ENCODE data around the gene TMF1. TPM values are rescaled to one million over a fixed set of nuclear protein-coding genes. Genes with fewer than 3 reads are reported as not detected.

TMF1 gene
- total RNA-seq, 2 experiments from 2014 or later, result 47.5 to 49.3 TPM

DNA sequence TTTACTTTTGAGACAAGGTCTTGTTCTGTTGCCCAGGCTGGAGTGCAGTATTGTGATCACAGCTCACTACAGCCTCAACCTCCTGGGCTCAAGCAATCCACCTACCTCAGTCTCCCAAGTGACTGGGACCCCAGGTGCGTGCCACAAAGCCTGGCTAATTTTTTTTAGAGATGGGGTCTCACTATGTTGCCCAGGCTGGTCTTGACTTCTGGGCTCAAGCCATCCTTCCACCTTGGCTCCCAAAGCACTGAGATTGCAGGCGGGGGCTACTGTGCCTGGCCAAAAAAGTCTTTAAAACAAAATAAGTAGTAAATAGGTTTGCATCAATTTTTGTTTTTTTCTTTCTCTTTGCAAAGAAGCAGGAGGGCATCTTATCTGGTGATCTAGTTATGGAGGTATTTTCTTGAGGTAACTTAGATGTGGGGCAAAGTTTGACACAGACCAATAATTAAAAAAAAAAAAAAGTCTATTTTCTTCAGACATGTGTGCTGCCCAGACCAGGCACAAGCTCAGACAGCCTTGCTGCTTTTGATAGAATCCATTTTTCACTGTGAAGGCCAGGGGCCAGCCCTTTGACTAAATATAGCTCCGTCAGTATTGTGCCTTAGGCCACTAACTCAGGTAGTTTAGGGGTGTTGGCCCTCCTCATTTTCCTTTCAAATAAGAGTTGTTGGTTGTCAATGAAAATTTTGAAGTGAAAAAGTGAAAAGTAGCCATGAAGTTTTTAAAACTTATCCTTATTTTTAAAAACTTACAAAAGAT lies 35.1 kb upstream of the TMF1 start:
- Mint-ChIP-seq H3K4me1 (ENCODE audit: low read depth) (peaks cover 65% of the 10 kb centered on the region), H3K27ac (peak overlapping the region; percentile 77), H3K27me3 (ENCODE audit: low read depth) (no peaks in the 10 kb centered on the region), H3K9me3 (ENCODE audit: insufficient read depth) (no peaks in the 10 kb centered on the region), H3K4me3 (peak overlapping the region; percentile 95), H3K36me3 (ENCODE audit: low read depth) (peaks cover 57% of the 10 kb centered on the region)
- ATAC-seq (no peak), DNase-seq (no peak)
- CTCF ChIA-PET, result interaction anchor here (0.6 to 1.6 kb wide), 4 partner anchors 23 to 33 kb away, joined by 3 to 7 read pairs (median 4); no protein-coding TSS in a partner anchor
- POLR2A ChIA-PET, result interaction anchor here (1.0 to 8.7 kb wide), 7 partner anchors 9 to 49 kb away, joined by 3 to 83 read pairs (median 9); partner anchors contain the start of gene TMF1

DNA sequence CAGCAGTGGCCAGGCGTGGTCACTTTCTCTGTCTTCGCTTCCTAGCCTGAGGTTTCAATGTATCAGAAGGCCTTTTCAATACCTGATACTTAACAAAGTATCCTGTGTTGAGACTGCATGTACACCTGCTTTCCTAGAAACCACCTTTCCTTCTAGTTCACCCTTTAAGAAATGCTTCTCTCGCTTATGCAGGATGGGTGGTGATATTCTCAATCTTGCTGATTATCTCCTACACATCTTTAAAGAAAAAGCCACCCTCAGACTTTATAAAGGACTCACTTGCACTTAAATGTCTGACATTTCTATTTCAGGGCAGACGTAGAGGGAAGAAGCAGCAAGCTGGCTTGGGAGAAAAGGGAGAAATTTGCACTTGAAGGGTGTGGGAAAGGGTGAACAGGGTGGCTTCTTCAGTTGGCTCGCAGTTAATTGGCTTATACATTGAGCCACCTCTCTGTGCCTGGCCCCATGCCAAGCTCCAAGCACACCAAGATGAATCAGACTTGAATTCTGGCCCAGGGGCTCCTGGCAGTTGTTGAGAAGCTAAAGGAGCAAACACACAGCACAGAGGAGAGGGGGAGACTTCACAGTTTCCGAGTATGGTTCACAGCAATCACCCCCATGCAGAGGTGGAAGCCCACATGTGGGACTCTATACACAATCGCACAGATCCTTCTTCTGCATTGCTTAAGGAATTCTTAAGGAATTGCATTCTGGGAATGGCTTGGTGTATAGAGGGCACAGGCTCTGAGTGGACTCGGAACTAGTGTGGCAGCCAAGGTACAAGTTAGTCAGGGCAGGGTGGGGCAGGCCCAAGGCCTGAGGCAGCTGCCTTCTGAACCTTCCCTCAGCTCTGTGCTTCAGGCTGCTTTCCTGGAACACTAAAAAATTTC lies 33.9 kb upstream of the TMF1 start:
- peak; percentile 32 for ATAC-seq
- no peaks in the 10 kb centered on the region for H3K27me3 Mint-ChIP-seq (ENCODE audit: low read depth)

DNA sequence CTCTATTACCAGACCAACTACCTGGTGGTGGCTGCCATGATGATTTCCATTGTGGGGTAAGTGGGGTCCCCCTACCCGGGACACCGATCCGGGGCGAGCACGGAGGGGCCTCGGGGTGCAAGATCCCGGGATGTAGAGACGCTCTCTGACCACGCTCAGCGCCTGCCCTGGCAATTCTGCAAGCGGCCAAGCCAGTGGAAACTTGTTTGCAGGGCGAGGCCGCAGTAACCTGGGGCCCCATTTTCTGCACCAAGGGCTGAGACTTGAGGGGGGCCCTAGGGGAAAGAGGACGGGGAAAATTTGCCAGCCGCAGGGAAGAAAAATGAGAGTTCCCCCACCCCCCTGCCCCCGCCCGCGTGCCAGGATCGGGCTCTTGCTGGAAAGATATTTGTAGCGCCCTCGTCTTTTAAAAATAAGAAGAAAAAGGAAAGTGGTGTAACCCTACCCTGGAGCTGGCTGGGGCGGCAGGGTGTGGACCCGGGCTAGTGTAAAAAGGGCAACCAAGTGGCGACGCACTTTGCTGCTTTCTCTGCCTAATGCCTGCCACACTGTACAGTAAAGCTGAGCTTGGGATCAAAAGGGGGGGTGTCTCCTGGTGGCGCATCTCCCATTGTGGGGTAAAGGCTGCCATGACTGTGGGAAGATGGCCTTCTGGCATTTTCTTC lies 33.2 kb upstream of the TMF1 start:
- H3K4me3 Mint-ChIP-seq, result peak overlapping the region; percentile 95
- DNase-seq (no peak), ATAC-seq (peak; percentile 11)
- peak overlapping the region; percentile 89 for H3K27ac Mint-ChIP-seq
- H3K4me1 Mint-ChIP-seq (ENCODE audit: low read depth), result peaks cover 65% of the 10 kb centered on the region
- POLR2A ChIA-PET, result interaction anchor here (0.8 to 8.7 kb wide), 8 partner anchors 8 to 37 kb away, joined by 3 to 83 read pairs (median 8); partner anchors contain the start of gene TMF1
- peaks cover 43% of the 10 kb centered on the region for H3K36me3 Mint-ChIP-seq (ENCODE audit: low read depth)
- H3K27me3 Mint-ChIP-seq (ENCODE audit: low read depth), result no peaks in the 10 kb centered on the region
- CTCF ChIA-PET, result interaction anchor here (0.9 to 1.7 kb wide), 6 partner anchors 9 to 72 kb away, joined by 3 to 9 read pairs (median 4); partner anchors contain the start of genes EOGT and TMF1
- no peaks in the 10 kb centered on the region for H3K9me3 Mint-ChIP-seq (ENCODE audit: insufficient read depth)

More for the DNA sequence above, 33.9 kb upstream of the TMF1 start:
- peaks cover 49% of the 10 kb centered on the region for H3K36me3 Mint-ChIP-seq (ENCODE audit: low read depth)
- peak overlapping the region; percentile 95 for H3K4me3 Mint-ChIP-seq
- H3K9me3 Mint-ChIP-seq (ENCODE audit: insufficient read depth), result no peaks in the 10 kb centered on the region
- peak overlapping the region; percentile 89 for H3K27ac Mint-ChIP-seq
- ChIA-PET POLR2A (interaction anchor here (0.8 to 8.7 kb wide), 7 partner anchors 7 to 34 kb away, joined by 3 to 83 read pairs (median 9); partner anchors contain the start of gene TMF1), CTCF (interaction anchor here (0.6 to 1.6 kb wide), 4 partner anchors 9 to 34 kb away, joined by 3 to 6 read pairs (median 4); partner anchors contain the start of gene TMF1)
- H3K4me1 Mint-ChIP-seq (ENCODE audit: low read depth), result peaks cover 66% of the 10 kb centered on the region
- DNase-seq, result peak; percentile 69

DNA sequence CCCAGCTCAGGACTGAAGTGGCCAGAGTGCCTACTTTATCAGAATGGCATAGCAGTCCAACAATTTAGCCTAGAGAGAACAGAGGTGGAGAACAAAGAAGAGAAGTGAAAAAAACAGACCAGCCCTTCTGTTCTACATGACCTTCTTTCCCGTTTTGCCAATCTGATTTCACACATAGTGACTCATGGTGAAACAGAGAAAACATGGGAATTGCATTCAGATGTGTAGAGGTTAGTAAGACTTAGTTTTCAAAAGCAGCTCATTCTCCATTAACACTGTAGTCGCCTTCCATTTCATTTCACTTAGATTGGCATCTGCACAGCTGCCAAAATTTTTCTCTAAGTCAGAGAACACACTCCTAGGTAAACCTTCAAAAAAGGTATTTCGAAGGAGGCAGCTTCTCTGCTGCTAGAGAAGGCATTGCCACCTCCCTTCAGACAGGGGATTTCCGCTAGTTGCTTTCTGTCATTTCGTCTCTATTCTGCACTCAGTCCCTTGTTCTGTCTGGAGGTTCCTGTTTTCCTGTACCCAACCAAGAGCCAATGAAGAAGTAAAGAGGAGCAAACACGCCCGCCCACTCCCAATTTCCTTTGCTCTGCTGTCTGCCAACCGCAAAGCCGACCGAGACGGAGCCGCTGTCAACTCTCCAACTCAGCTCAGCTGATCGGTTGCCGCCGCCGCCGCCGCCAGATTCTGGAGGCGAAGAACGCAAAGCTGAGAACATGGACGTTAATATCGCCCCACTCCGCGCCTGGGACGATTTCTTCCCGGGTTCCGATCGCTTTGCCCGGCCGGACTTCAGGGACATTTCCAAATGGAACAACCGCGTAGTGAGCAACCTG lies 32.4 kb upstream of the TMF1 start, which contains the start of gene ARL6IP5:
TSS of gene ARL6IP5 (plus strand) at position 612 of the 842 bp plus-strand sequence. CDS start at position 723, 111 bp downstream.
- no peaks in the 10 kb centered on the region for H3K9me3 Mint-ChIP-seq (ENCODE audit: insufficient read depth)
- ChIA-PET POLR2A (interaction anchor here (1.1 to 8.7 kb wide), 6 partner anchors 9 to 36 kb away, joined by 3 to 83 read pairs (median 30); partner anchors contain the start of gene TMF1), CTCF (interaction anchor here (0.9 to 1.7 kb wide), 9 partner anchors 10 to 71 kb away, joined by 3 to 9 read pairs (median 3); partner anchors contain the start of gene EOGT)
- peak; percentile 96 for DNase-seq
- peak; percentile 65 for ATAC-seq
- H3K36me3 Mint-ChIP-seq (ENCODE audit: low read depth), result peaks cover 35% of the 10 kb centered on the region
- no peaks in the 10 kb centered on the region for H3K27me3 Mint-ChIP-seq (ENCODE audit: low read depth)
- H3K27ac Mint-ChIP-seq, result peak within 1 kb of the TSS; percentile 89
- H3K4me3 Mint-ChIP-seq, result peak within 1 kb of the TSS; percentile 95
- peaks cover 57% of the 10 kb centered on the region for H3K4me1 Mint-ChIP-seq (ENCODE audit: low read depth)

DNA sequence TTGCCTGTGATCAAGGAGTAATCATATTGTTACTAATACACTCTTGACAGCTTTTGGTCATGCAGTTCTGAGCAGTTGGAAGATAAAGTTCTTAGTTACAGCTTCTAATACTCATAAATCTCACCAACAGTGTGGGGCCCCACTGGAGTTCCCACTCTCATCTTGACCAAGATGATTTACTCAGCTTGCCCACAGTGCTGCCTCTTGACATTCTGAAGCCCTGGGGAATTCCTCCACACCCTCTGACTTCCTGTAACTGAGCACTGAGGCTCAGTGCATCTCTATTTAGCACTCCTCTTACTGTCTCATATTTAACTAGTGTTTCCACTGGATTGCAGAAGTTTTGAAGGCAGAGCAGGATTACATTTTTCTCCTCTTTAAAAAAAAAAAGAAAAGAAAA lies 30.7 kb upstream of the TMF1 start:
- Mint-ChIP-seq H3K4me1 (ENCODE audit: low read depth) (peaks cover 57% of the 10 kb centered on the region), H3K4me3 (peak overlapping the region; percentile 65), H3K27ac (peak overlapping the region; percentile 89), H3K36me3 (ENCODE audit: low read depth) (peaks cover 38% of the 10 kb centered on the region), H3K27me3 (ENCODE audit: low read depth) (no peaks in the 10 kb centered on the region), H3K9me3 (ENCODE audit: insufficient read depth) (no peaks in the 10 kb centered on the region)
- CTCF ChIA-PET, result interaction anchor here (0.7 to 1.1 kb wide), 2 partner anchors 13 to 38 kb away, joined by 3 to 4 read pairs; no protein-coding TSS in a partner anchor
- ATAC-seq (peak; percentile 38), DNase-seq (peak; percentile 62)
- POLR2A ChIA-PET, result interaction anchor here (0.6 to 8.7 kb wide), 6 partner anchors 8 to 1057 kb away, joined by 3 to 83 read pairs (median 45); partner anchors contain the start of gene TMF1

DNA sequence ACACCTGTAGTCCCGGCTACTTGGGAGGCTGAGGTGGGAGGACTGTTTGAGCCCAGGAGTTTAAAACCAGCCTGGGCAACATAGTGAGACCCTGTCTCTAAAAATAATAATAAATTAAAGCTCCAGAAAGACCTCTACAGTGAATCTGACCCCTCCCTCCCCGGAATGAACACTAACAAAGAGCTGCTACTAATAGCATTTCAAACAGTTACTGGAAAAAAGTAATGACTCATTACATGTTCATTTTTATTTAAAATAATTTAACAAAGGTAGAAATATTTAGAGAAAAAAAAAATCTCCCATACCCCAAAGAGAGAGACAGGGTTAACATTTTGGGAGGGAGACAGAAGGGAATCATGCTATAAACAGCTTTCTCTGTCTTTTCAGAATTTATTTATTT lies 30.2 kb upstream of the TMF1 start:
- CTCF ChIA-PET, result interaction anchor here (0.7 to 1.4 kb wide), 3 partner anchors 12 to 39 kb away, joined by 3 to 4 read pairs (median 3); no protein-coding TSS in a partner anchor
- no peaks in the 10 kb centered on the region for H3K9me3 Mint-ChIP-seq (ENCODE audit: insufficient read depth)
- POLR2A ChIA-PET, result interaction anchor here (0.5 to 8.7 kb wide), 7 partner anchors 8 to 1056 kb away, joined by 3 to 83 read pairs (median 40); partner anchors contain the start of gene TMF1
- peaks cover 60% of the 10 kb centered on the region for H3K4me1 Mint-ChIP-seq (ENCODE audit: low read depth)
- no peaks in the 10 kb centered on the region for H3K27me3 Mint-ChIP-seq (ENCODE audit: low read depth)
- peaks cover 38% of the 10 kb centered on the region for H3K36me3 Mint-ChIP-seq (ENCODE audit: low read depth)
- DNase-seq, result no peak
- no peak for ATAC-seq
- peak overlapping the region; percentile 65 for H3K4me3 Mint-ChIP-seq
- peak overlapping the region; percentile 89 for H3K27ac Mint-ChIP-seq

DNA sequence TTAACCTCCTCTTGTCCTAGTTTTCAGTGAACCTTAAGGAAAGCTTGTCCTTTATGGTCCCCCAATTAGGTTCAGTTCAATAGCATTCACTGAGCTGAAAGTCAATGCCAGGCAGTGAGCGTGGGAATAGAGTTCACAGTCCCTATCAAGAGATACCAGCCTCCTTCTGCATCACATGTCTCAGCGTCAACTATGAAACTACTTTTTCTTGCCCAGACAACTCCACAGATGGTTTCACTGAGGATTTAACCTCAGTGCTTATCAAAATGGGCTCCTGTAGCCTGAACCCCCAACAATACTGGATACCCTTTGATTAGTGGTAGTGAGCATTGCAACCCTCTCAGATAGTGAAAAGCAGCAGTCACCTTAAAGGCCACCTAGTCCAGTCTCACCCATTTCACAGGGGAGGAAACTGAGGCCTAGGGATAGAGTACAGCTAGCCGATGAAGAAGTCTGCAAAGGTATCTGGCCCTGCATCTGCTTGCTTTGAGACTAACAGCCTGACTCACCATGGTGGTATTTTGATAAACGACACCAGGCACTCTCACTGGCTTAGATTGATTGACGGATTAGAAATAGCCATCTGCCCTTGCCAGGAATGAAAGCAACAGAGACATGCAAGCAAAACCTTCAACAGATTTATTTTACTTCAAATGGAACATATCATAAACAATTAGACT lies 29.6 kb upstream of the TMF1 start:
- peaks cover 38% of the 10 kb centered on the region for H3K36me3 Mint-ChIP-seq (ENCODE audit: low read depth)
- CTCF ChIA-PET, result interaction anchor here (0.9 to 1.4 kb wide), 3 partner anchors 11 to 117 kb away, joined by 3 to 4 read pairs (median 3); no protein-coding TSS in a partner anchor
- no peak for DNase-seq

DNA sequence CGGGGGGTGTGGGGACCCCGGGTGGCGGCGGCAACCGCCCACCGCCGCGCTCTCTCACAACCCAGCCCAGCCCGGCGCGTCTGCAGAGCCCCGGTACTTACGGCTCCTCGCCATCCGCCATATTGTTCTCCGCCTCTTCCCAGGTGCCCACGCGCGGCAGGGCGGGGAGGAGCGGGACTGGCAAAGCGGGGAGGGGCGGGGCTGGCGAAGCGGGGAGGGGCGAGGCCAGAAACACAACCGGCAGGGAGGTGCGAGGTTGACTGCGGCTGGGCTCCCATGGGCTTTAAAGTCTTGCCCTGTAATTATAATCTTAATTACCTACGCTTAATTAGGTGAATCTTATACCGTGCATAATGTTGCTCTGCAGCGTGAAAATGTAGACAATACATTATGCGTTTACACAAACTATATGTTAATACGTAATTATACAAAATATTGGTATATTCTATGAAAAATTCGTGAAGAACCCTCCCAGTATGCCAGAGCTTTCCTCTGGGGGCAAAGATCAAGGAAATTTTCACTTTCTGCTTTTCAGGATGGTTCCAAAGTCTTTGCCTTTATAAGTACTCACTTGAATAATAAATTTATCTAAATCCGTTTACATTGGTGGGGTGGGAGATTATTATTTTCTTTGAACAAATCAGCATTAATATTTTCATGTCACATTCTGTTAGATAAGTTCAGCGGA lies 28.2 kb upstream of the TMF1 start, which contains the start of gene UBA3:
TSS of gene UBA3 (minus strand) at position 133 of the 688 bp plus-strand sequence. CDS start at position 121, 12 bp downstream.
- ATAC-seq (peak; percentile 77), DNase-seq (peak; percentile 94)
- ChIA-PET POLR2A (interaction anchor here (1.0 to 8.7 kb wide), 9 partner anchors 9 to 119 kb away, joined by 3 to 50 read pairs (median 9); partner anchors contain the start of gene TMF1), CTCF (no interaction called here)
- Mint-ChIP-seq H3K36me3 (ENCODE audit: low read depth) (peaks cover 33% of the 10 kb centered on the region), H3K27me3 (ENCODE audit: low read depth) (no peaks in the 10 kb centered on the region), H3K4me3 (peak within 1 kb of the TSS; percentile 81), H3K9me3 (ENCODE audit: insufficient read depth) (no peaks in the 10 kb centered on the region), H3K27ac (peak within 1 kb of the TSS; percentile 88), H3K4me1 (ENCODE audit: low read depth) (peaks cover 71% of the 10 kb centered on the region)

More for the DNA sequence above, 29.6 kb upstream of the TMF1 start:
- peak overlapping the region; percentile 88 for H3K27ac Mint-ChIP-seq
- H3K4me1 Mint-ChIP-seq (ENCODE audit: low read depth), result peaks cover 64% of the 10 kb centered on the region
- H3K27me3 Mint-ChIP-seq (ENCODE audit: low read depth), result no peaks in the 10 kb centered on the region
- peak overlapping the region; percentile 45 for H3K4me3 Mint-ChIP-seq
- H3K9me3 Mint-ChIP-seq (ENCODE audit: insufficient read depth), result no peaks in the 10 kb centered on the region
- POLR2A ChIA-PET, result interaction anchor here (0.5 to 8.7 kb wide), 6 partner anchors 9 to 30 kb away, joined by 3 to 83 read pairs (median 45); partner anchors contain the start of gene TMF1
- ATAC-seq, result no peak
